ENCODE data around the gene RBBP5.

RBBP5 gene

DNA sequence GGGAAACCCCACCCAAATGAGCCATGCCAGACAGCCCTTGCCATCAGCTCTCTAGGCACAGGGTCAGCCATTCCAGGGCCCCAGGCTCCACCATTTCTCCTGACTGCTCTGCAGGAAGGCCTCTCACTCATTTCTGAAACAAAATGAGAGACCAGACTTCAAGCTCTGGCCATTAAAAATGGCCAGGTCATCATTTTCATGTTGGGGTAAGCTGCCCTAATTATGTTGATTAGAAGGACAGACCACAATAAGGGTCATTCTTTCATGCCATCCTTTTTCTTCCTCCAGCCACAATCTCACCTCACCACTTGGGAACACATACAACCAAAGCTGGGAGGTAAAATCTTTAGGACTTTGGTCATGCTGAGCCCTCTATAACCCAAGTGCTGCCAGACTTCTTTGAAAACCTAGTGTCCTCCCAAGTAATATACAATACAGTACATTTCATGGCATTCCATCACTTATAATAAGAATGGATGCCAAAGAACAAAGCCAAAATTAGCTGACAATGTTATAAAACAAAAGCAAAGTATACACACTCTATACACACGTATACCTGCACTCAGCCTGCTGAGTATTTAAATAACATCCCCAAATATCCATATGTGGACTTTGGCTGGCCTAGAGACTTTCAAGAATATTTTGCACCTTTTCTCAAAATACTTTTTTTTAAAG is 22.4 kb upstream of the RBBP5 start:
- DNase-seq (ENCODE audit: low read depth) = no peak
- TF ChIP-seq, protein P1, sequence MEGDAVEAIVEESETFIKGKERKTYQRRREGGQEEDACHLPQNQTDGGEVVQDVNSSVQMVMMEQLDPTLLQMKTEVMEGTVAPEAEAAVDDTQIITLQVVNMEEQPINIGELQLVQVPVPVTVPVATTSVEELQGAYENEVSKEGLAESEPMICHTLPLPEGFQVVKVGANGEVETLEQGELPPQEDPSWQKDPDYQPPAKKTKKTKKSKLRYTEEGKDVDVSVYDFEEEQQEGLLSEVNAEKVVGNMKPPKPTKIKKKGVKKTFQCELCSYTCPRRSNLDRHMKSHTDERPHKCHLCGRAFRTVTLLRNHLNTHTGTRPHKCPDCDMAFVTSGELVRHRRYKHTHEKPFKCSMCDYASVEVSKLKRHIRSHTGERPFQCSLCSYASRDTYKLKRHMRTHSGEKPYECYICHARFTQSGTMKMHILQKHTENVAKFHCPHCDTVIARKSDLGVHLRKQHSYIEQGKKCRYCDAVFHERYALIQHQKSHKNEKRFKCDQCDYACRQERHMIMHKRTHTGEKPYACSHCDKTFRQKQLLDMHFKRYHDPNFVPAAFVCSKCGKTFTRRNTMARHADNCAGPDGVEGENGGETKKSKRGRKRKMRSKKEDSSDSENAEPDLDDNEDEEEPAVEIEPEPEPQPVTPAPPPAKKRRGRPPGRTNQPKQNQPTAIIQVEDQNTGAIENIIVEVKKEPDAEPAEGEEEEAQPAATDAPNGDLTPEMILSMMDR (IDR thresholded peaks at IDR 0.05; ENCODE audit: low read depth, low read length, missing control alignments) = no peak
- no peak overlapping the region for H3K4me3 ChIP-seq (ENCODE audit: low read depth, low read length)

DNA sequence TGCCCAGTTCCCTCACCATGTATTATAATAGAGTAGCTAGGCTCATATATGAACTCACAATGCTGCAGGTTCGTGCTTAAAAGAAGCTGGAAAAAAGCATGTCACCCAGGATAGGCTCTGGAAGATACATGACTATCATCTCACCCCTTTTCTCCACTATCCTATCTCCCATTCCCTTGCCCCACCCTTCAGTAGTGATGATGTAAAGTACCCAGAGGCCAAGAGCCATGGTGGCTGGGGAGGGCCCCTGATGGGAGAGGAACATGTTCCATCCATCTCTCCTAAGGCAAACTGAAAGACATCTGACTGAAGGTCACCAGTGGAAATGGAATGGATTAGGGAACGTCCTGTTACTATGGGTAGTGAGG is 20.3 kb upstream of the RBBP5 start:
- DNase-seq (ENCODE audit: low read depth) = no peak
- H3K4me3 ChIP-seq (ENCODE audit: low read depth, low read length) = no peak overlapping the region
- TF ChIP-seq, protein P1 (IDR thresholded peaks at IDR 0.05; ENCODE audit: low read depth, low read length, missing control alignments) = no peak

DNA sequence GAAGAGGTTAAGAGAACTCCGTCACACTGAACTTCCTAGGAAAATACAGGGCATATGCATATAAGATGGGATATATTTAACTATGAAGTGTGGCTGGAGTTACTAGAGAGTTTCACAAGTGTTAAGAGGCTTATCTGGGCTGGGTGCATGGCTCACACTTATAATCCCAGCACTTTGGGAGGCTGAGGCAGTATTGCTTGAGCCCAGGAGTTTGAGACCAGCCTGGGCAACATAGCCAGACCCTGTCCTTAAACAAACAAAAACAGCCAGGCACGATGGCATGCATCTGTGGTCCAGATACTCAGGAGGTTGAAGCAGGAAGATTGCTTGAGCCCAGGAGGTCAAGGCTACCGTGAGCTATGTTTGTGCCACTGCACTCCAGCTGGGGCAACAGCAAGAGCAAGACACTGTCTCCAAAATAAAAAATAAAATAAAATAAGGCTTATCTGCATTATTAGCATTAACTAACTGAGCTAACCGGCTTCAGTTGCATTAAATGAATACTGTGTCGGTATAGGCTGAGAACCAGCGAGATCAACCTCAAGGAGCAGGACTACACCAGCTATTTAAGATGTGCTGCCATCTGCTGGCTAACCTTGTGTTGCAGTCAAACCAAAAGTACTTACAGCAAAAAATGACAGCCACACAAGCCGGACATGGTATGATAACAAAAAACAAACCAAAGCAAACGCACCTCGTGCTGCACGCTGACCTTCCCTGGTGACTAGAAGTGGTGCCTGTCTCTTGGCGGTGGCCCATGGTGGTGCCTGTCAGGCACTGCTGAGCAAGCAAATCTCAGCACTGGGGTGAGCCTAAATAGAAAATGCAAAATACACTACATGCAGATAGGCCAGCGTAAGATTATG is 19.7 kb upstream of the RBBP5 start:
- peak; percentile 68 for DNase-seq (ENCODE audit: low read depth)
- TF ChIP-seq, protein P1 (IDR thresholded peaks at IDR 0.05; ENCODE audit: low read depth, low read length, missing control alignments) = peak; percentile 88
- H3K4me3 ChIP-seq (ENCODE audit: low read depth, low read length) = no peak overlapping the region

DNA sequence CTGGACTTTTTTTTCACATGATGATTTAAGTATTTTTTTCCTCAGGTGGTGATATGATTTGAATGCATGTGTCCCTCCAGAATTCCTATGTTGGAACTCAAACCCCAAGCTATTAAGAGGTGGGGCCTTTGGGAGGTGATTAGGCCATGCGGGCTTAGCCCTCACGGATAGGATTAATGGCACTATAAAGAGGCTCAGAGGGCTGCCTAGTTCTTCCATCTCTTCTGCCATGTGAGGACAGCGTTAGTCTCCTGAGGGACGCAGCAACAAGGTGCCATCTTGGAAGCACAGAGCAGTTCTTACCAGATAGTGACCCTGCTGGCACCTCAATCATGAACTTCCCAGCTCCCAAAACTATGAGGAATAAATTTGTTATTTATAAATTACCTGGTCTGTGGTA is 18.3 kb upstream of the RBBP5 start:
- no peak for DNase-seq (ENCODE audit: low read depth)
- no peak overlapping the region for H3K4me3 ChIP-seq (ENCODE audit: low read depth, low read length)
- TF ChIP-seq, protein P1 (IDR thresholded peaks at IDR 0.05; ENCODE audit: low read depth, low read length, missing control alignments) = no peak

DNA sequence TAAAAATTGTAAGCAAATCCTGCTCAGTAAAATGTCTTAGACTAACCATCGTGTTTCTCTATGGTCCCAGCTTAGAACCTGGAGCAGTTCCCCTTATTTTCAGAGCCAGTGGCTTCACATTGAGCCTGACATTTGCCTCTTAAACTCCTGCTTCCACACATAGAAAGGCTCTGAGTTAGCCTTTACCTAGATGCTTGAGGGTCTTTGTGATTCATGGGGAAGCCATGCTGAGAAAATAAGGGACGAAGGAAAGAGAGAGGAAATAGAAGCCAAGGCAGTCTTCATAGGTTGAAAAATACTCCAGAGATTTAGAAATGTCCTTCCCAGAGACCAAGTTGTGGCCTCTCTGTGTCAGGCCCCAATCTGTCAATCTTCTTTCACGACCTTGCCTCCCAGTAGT is 16.1 kb upstream of the RBBP5 start:
- no peak for DNase-seq (ENCODE audit: low read depth)

DNA sequence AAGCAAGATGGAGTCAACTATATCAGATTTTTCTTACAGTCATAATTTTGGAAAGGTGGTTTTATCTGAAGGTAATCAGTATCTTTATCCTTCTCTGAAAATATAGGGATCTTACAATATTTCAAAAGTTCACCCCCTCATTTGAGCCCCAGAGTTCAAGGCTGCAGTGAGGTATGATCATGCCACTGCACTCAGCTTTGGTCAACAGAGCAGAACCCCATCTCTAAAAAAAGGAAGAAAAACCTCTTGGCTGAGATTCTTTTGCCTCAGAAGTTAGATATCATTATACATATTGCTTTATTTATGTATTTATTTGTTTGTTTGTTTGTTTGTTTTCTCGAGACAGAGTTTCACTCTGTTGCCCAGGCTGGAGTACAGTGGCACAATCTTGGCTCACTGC is 11.5 kb upstream of the RBBP5 start:
- DNase-seq (ENCODE audit: low read depth) = no peak
- TF ChIP-seq, protein P1 (IDR thresholded peaks at IDR 0.05; ENCODE audit: low read depth, low read length, missing control alignments) = no peak
- H3K4me3 ChIP-seq (ENCODE audit: low read depth, low read length) = no peak overlapping the region

More for the DNA sequence above, 16.1 kb upstream of the RBBP5 start:
- H3K4me3 ChIP-seq (ENCODE audit: low read depth, low read length) = no peak overlapping the region
- TF ChIP-seq, protein P1 (IDR thresholded peaks at IDR 0.05; ENCODE audit: low read depth, low read length, missing control alignments) = no peak

Data from GM12864 (cell line).